HepG2 (cell line): ENCODE measurements around the gene KIF9. TPM values are rescaled to one million over a fixed set of nuclear protein-coding genes. Genes with fewer than 3 reads are reported as not detected.

Source experiments
- ATAC-seq: fragments of 200-7000 bp; cut with Tn5 transposase; 3 replicates; pipeline ENCODE4 v1.9.1; 2020; ENCODE audit warnings: mild to moderate bottlenecking, moderate library complexity
- BruUV-seq: library from RNA; stranded (reverse); fragments of 400-500 nt; replicated peaks from 2 replicates; lab custom pipeline; 2021; lab: Mats Ljungman, UMichigan
- CTCF ChIA-PET: fragments of 300-600 bp; formaldehyde crosslinking; extraction: SDS; loops from one replicate; lab custom pipeline; 2021; ENCODE audit warnings: low total read pairs, inconsistent platforms, low intra/inter-chr PET ratio; lab: Yijun Ruan, JAX
- POLR2A ChIA-PET: fragments of 350-600 bp; sonication (Branson Sonifier 250); formaldehyde crosslinking; loops from one replicate; lab custom pipeline; 2020; ENCODE audit warnings: antibody characterized with exemption, inconsistent platforms; lab: Yijun Ruan, JAX
- DNase-seq: peaks from one replicate; pipeline ENCODE4 v3.0.0-alpha.2; 2015; ENCODE audit warnings: low spot score
- FAIRE-seq: peaks from 3 replicates; lab custom pipeline; 2011; peaks lifted over from hg19 to GRCh38; lab: Jason Lieb, UNC
- H2AFZ ChIP-seq: one replicate; pipeline ENCODE4 v1.6.1; 2011; ENCODE audit warnings: low read length, inconsistent platforms
- H3K27ac ChIP-seq: fragments of 300-600 bp; 3 replicates; pipeline ENCODE4 v1.8.0; 2011; ENCODE audit warnings: mixed run types, mild to moderate bottlenecking, mixed read lengths, low read length, inconsistent platforms; ENCODE audit not compliant: insufficient read depth; ENCODE audit errors: extremely low read length
- H3K27me3 ChIP-seq, 2 experiments: fragments of 200-600 bp in 1 of 2; 2 replicates in 1 of 2; 3 replicates in 1 of 2; pipeline versions ENCODE4 v1.6.0 to v1.8.0; 2011; ENCODE audit warnings: low read length in 2 of 2, mild to moderate bottlenecking in 2 of 2, moderate library complexity in 2 of 2, inconsistent platforms in 1 of 2; ENCODE audit not compliant: insufficient read depth in 2 of 2, control insufficient read depth in 1 of 2
- H3K36me3 ChIP-seq, 2 experiments: fragments of 200-600 bp in 1 of 2; replicated peaks in 1 of 2; 2 replicates in 1 of 2; 3 replicates in 1 of 2; pipeline versions ENCODE4 v1.5.1 to v1.8.0; 2011; ENCODE audit warnings: low read length in 2 of 2, inconsistent platforms in 1 of 2; ENCODE audit not compliant: insufficient read depth in 2 of 2, control insufficient read depth in 1 of 2
- H3K4me1 ChIP-seq: 2 replicates; pipeline ENCODE4 v1.5.1; 2012; ENCODE audit warnings: low read length, inconsistent platforms; ENCODE audit not compliant: insufficient read depth
- H3K4me2 ChIP-seq: 2 replicates; pipeline ENCODE4 v1.6.0; 2011; ENCODE audit warnings: low read depth, low read length, inconsistent platforms
- H3K4me3 ChIP-seq, 3 experiments: fragments of 200-600 bp in 1 of 3; sonication (generic), shearing (Covaris generic) in 1 of 3; replicated peaks in 1 of 3; 2 replicates each; pipeline ENCODE4 v1.5.1; 2011 to 2016; ENCODE audit warnings: low read length in 3 of 3, inconsistent platforms in 2 of 3, low read depth in 2 of 3, mild to moderate bottlenecking in 2 of 3, control low read depth in 1 of 3, mixed read lengths in 1 of 3; ENCODE audit not compliant: insufficient read depth in 1 of 3
- H3K79me2 ChIP-seq: one replicate; pipeline ENCODE4 v1.6.1; 2011; ENCODE audit warnings: low read length, inconsistent platforms; ENCODE audit not compliant: insufficient read depth
- H3K9ac ChIP-seq: 2 replicates; pipeline ENCODE4 v1.6.0; 2011; ENCODE audit warnings: mild to moderate bottlenecking, low read depth, low read length, inconsistent platforms; ENCODE audit not compliant: insufficient read depth
- H3K9me3 ChIP-seq: 2 replicates; pipeline ENCODE4 v1.5.1; 2012; ENCODE audit warnings: mild to moderate bottlenecking, low read length
- H4K20me1 ChIP-seq: 2 replicates; pipeline ENCODE4 v1.6.0; 2011; ENCODE audit warnings: inconsistent platforms, mild to moderate bottlenecking, low read length, moderate library complexity; ENCODE audit not compliant: insufficient read depth
- MLLT10 ChIP-seq: sonication (generic); formaldehyde crosslinking; IDR thresholded peaks from 2 replicates; pipeline ENCODE4 v1.4.0; 2020; ENCODE audit warnings: missing genetic modification reagents
- MYC ChIP-seq: sonication (generic); formaldehyde crosslinking; IDR thresholded peaks from 2 replicates; pipeline ENCODE4 v1.9.0; 2021; ENCODE audit warnings: missing genetic modification reagents, borderline replicate concordance
- POLR2A ChIP-seq, 2 experiments: IDR thresholded peaks; 2 replicates each; pipeline ENCODE4 v1.6.1; 2011; ENCODE audit warnings: low read depth in 2 of 2, low read length in 2 of 2, mild to moderate bottlenecking in 1 of 2, moderate library complexity in 1 of 2; ENCODE audit not compliant: insufficient read depth in 1 of 2
- SMARCE1 ChIP-seq: fragments of 450-650 bp; IDR thresholded peaks from 2 replicates; pipeline ENCODE4 v1.6.1; 2017; ENCODE audit warnings: borderline replicate concordance
- ZFAT ChIP-seq: sonication (generic); formaldehyde crosslinking; conservative IDR thresholded peaks from 2 replicates; pipeline ENCODE4 v1.8.1; 2023; ENCODE audit warnings: missing genetic modification reagents, inconsistent platforms
- ZNF160 ChIP-seq: sonication (generic); formaldehyde crosslinking; IDR thresholded peaks from 2 replicates; pipeline ENCODE4 v1.8.0; 2022; ENCODE audit warnings: mild to moderate bottlenecking, inconsistent platforms, missing genetic modification reagents
- ZNF383 ChIP-seq: sonication (generic); formaldehyde crosslinking; IDR thresholded peaks from 2 replicates; pipeline ENCODE4 v1.4.0; 2020; ENCODE audit warnings: missing genetic modification reagents, mild to moderate bottlenecking, borderline replicate concordance
- ZNF567 ChIP-seq: sonication (generic); formaldehyde crosslinking; IDR thresholded peaks from 2 replicates; pipeline ENCODE4 v1.8.1; 2023; ENCODE audit warnings: mild to moderate bottlenecking, missing genetic modification reagents, borderline replicate concordance
- ZNF747 ChIP-seq: sonication (generic); formaldehyde crosslinking; IDR thresholded peaks from 2 replicates; pipeline ENCODE4 v1.8.1; 2023; ENCODE audit warnings: missing genetic modification reagents, mild to moderate bottlenecking, borderline replicate concordance
- ZNF775 ChIP-seq: sonication (generic); formaldehyde crosslinking; IDR thresholded peaks from 2 replicates; pipeline ENCODE4 v1.4.0; 2020; ENCODE audit warnings: missing genetic modification reagents, mild to moderate bottlenecking, moderate library complexity, borderline replicate concordance
- WGBS: methylation state at CpG from one replicate; pipeline ENCODE4 v1.1.6; 2017; ENCODE audit warnings: low lambda C conversion rate; 5-methylcytosine and 5-hydroxymethylcytosine counted together
- in situ Hi-C: cut with HindIII; loops from 2 replicates; pipeline ENCODE4 v1.10.0; 2017; ENCODE audit warnings: low pct_unique_long_range_greater_than_20kb; ENCODE audit not compliant: extremely low pct_ligation_motif_present
- intact Hi-C: fragments of 100-400 bp; cut with micrococcal nuclease; formaldehyde crosslinking; loops from one replicate; pipeline ENCODE4 v1.10.0; 2022; ENCODE audit not compliant: unreplicated experiment
- polyA plus RNA-seq, 8 experiments: library from polyadenylated mRNA; depleted of rRNA in 3 of 8; stranded (reverse) in 7 of 8; unstranded in 1 of 8; fragments of >200 nt; fragmentation: Illumina TruSeq in 4 of 8; extraction: Trizol in 4 of 8; gene quantifications; 2 replicates each; pipeline versions ENCODE4 v1.2.1 to v1.2.3, GENCODE V29; 2011 to 2016; ENCODE audit warnings: low read depth in 4 of 8, missing spikeins in 1 of 8, mixed read lengths in 1 of 8; ENCODE audit not compliant: insufficient read depth in 1 of 8
- total RNA-seq, 5 experiments: library from RNA; depleted of rRNA; stranded (reverse); fragments of >200 nt; fragmentation: Illumina TruSeq; extraction: Trizol; gene quantifications; 2 replicates each; pipeline ENCODE4 v1.2.3, GENCODE V29; 2016; ENCODE audit warnings: low read depth in 1 of 5
- TF ChIP-seq, protein P1 (sequence below): sonication (generic); formaldehyde crosslinking; IDR thresholded peaks from 2 replicates; pipeline ENCODE4 v1.4.0; 2020; ENCODE audit warnings: mild to moderate bottlenecking, missing genetic modification reagents
- TF ChIP-seq, protein P2 (sequence below): sonication (generic); formaldehyde crosslinking; IDR thresholded peaks from 2 replicates; pipeline ENCODE4 v1.4.0; 2020; ENCODE audit warnings: missing genetic modification reagents, borderline replicate concordance
- TF ChIP-seq, protein P3 (sequence below): IDR thresholded peaks from 2 replicates; pipeline ENCODE4 v1.6.1; 2016; ENCODE audit warnings: low read depth, borderline replicate concordance
- TF ChIP-seq, protein P4 (sequence below): sonication (generic); formaldehyde crosslinking; IDR thresholded peaks from 2 replicates; pipeline ENCODE4 v1.5.0; 2020; ENCODE audit warnings: mild to moderate bottlenecking, missing genetic modification reagents, borderline replicate concordance
- TF ChIP-seq, protein P5 (sequence below): sonication (generic); formaldehyde crosslinking; IDR thresholded peaks from 2 replicates; pipeline ENCODE4 v1.8.1; 2023; ENCODE audit warnings: mild to moderate bottlenecking, inconsistent platforms, moderate library complexity, missing genetic modification reagents, borderline replicate concordance

The KIF9 gene
- total and polyA plus RNA-seq, 2 of the 13 experiments (the other 11 are each of a cell fraction or from before 2014, with no cell fraction given), result 5.1 to 16.9 TPM

DNA sequence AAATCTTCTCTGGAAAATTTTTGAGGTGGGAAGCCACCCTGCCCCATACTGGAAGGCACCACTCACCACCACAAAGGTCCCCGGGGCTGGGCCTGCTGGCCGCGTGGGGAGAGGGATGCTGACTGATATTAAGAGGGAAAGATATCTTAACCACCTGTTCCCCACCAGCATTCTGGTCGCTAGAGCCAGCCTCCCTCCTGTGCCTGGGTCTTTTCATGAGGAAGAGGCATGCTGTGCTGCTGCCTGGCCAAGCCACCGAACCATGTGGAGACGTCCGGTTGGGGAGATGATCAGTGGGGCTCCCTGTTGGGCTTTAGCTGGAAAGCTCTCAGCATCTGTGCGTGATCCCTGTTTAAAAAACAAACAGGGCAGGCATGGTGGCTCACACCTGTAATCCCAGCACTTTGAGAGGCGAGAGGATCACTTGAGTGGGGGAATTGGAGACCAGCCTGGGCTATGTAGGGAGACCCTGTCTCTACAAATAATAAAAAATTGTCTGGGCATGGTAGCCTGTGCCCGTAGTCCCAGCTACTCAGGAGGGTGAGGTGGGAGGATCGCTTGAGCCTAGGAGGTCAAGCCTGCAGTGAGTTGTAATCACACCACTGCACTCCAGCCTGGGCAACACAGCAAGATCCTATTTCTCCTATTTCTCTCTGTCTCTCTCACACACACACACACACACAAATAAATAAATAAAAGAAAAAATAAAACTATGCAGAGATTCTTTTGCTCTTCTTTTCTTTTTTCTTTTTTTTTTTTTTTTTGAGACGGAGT, 1.2 kb upstream of the KIF9 start:
- 21% methylated on average over 12 of the region's 12 CpGs for WGBS
- Histone ChIP-seq H2AFZ (no peak overlapping the region), H3K4me3 (peak overlapping the region; percentile 74 to 89 (median 86)), H3K4me1 (peaks cover 44% of the 10 kb centered on the region), H3K9ac (peak overlapping the region; percentile 87), H3K27ac (peak overlapping the region; percentile 86), H3K79me2 (peaks cover 52% of the 10 kb centered on the region), H3K27me3 (no peaks in the 10 kb centered on the region; a peak in 1 of 5 replicates), H4K20me1 (no peaks in the 10 kb centered on the region), H3K36me3 (peaks cover 0 to 7% of the 10 kb centered on the region in 2 experiments; a peak in 2 of 5 replicates), H3K4me2 (peak overlapping the region; percentile 82), H3K9me3 (no peaks in the 10 kb centered on the region)
- DNase-seq, result no peak
- ATAC-seq, result peak; percentile 13
- TSS peak; percentile 87 for BruUV-seq
- peak; percentile 12 for FAIRE-seq
- intact Hi-C loops (no loop called here), in situ Hi-C loops (loop anchor here (5.0 kb wide), 1 partner anchor 39 kb away; no protein-coding TSS in a partner anchor)
- CTCF ChIA-PET, result interaction anchor here (1.6 kb wide), 1 partner anchor 33 kb away, joined by 3 read pairs; no protein-coding TSS in a partner anchor
- POLR2A ChIA-PET, result interaction anchor here (1.1 to 2.6 kb wide), 3 partner anchors 10 to 96 kb away, joined by 3 to 12 read pairs (median 9); partner anchors contain the start of gene PTPN23
- TF ChIP-seq ZFAT (CRISPR knock-in tag) (no peak), POLR2A (IDR thresholded peaks at IDR 0.05; ENCODE audit: insufficient read depth in 1 of 2, low read depth in 2 of 2, low read length in 2 of 2) (peak in 1 of 2 experiments; percentile 38; a peak in 1 of 4 replicates), MLLT10 (CRISPR knock-in tag) (no peak), ZNF383 (CRISPR knock-in tag) (no peak), MYC (CRISPR knock-in tag) (peak; percentile 23; the same call in 1 of the 2 replicates), ZNF160 (CRISPR knock-in tag) (no peak), ZNF775 (CRISPR knock-in tag) (no peak), ZNF567 (CRISPR knock-in tag) (no peak), SMARCE1 (no peak), ZNF747 (CRISPR knock-in tag) (no peak)
- TF ChIP-seq, protein P1, sequence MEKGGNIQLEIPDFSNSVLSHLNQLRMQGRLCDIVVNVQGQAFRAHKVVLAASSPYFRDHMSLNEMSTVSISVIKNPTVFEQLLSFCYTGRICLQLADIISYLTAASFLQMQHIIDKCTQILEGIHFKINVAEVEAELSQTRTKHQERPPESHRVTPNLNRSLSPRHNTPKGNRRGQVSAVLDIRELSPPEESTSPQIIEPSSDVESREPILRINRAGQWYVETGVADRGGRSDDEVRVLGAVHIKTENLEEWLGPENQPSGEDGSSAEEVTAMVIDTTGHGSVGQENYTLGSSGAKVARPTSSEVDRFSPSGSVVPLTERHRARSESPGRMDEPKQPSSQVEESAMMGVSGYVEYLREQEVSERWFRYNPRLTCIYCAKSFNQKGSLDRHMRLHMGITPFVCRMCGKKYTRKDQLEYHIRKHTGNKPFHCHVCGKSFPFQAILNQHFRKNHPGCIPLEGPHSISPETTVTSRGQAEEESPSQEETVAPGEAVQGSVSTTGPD (CRISPR knock-in tag), result no peak
- TF ChIP-seq, protein P2, sequence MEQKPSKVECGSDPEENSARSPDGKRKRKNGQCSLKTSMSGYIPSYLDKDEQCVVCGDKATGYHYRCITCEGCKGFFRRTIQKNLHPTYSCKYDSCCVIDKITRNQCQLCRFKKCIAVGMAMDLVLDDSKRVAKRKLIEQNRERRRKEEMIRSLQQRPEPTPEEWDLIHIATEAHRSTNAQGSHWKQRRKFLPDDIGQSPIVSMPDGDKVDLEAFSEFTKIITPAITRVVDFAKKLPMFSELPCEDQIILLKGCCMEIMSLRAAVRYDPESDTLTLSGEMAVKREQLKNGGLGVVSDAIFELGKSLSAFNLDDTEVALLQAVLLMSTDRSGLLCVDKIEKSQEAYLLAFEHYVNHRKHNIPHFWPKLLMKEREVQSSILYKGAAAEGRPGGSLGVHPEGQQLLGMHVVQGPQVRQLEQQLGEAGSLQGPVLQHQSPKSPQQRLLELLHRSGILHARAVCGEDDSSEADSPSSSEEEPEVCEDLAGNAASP (CRISPR knock-in tag), result no peak
- TF ChIP-seq, protein P3, sequence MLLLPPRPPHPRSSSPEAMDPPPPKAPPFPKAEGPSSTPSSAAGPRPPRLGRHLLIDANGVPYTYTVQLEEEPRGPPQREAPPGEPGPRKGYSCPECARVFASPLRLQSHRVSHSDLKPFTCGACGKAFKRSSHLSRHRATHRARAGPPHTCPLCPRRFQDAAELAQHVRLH, result 0 out of 2 replicates have a peak, but pooled peaks have one; percentile 38
- TF ChIP-seq, protein P4, sequence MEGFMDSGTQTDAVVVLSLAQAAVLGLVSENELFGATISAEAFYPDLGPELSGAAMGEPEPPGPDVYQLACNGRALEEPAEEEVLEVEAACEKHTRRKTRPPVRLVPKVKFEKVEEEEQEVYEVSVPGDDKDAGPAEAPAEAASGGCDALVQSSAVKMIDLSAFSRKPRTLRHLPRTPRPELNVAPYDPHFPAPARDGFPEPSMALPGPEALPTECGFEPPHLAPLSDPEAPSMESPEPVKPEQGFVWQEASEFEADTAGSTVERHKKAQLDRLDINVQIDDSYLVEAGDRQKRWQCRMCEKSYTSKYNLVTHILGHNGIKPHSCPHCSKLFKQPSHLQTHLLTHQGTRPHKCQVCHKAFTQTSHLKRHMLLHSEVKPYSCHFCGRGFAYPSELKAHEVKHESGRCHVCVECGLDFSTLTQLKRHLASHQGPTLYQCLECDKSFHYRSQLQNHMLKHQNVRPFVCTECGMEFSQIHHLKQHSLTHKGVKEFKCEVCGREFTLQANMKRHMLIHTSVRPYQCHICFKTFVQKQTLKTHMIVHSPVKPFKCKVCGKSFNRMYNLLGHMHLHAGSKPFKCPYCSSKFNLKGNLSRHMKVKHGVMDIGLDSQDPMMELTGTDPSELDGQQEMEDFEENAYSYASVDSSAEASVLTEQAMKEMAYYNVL (CRISPR knock-in tag), result no peak
- TF ChIP-seq, protein P5, sequence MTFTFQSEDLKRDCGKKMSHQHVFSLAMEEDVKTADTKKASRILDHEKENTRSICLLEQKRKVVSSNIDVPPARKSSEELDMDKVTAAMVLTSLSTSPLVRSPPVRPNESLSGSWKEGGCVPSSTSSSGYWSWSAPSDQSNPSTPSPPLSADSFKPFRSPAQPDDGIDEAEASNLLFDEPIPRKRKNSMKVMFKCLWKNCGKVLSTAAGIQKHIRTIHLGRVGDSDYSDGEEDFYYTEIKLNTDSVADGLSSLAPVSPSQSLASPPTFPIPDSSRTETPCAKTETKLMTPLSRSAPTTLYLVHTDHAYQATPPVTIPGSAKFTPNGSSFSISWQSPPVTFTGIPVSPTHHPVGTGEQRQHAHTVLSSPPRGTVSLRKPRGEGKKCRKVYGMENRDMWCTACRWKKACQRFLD, result no peak
